K562 (cell line): Measurements from ENCODE around the gene ITPK1. TPM values are rescaled to one million over a fixed set of nuclear protein-coding genes. Genes with fewer than 3 reads are reported as not detected.

ENCODE experiments used
- ATAC-seq: fragments of 200-7000 bp; cut with Tn5 transposase; 3 replicates; pipeline ENCODE4 v1.9.1; 2020; ENCODE audit warnings: moderate library complexity
- BruUV-seq: library from RNA; stranded (reverse); fragments of 400-500 nt; replicated peaks from 2 replicates; lab custom pipeline; 2021; lab: Mats Ljungman, UMichigan
- CTCF ChIA-PET: fragments of 300-600 bp; formaldehyde crosslinking; extraction: SDS; loops from one replicate; lab custom pipeline; 2021; ENCODE audit warnings: low intra/inter-chr PET ratio; lab: Yijun Ruan, JAX
- POLR2A ChIA-PET: fragments of 300-600, 350-650 bp; sonication (Branson Sonifier 250); formaldehyde crosslinking; extraction: SDS; loops from one replicate; lab custom pipeline; 2021; ENCODE audit warnings: antibody characterized with exemption, inconsistent platforms; lab: Yijun Ruan, JAX
- DNase-seq, 4 experiments: peaks; one replicate each; pipeline versions ENCODE4 v3.0.0 to v3.0.0-alpha.2; 2011 to 2018; ENCODE audit warnings: low spot score in 3 of 4, mixed read lengths in 3 of 4; ENCODE audit errors: extremely low read depth in 1 of 4
- FAIRE-seq: peaks from 2 replicates; lab custom pipeline; 2011; peaks lifted over from hg19 to GRCh38; lab: Jason Lieb, UNC
- H2AFZ ChIP-seq: 2 replicates; pipeline ENCODE4 v1.6.0; 2011; ENCODE audit warnings: low read depth, low read length, control low read depth, inconsistent platforms
- H3K27ac ChIP-seq: fragments of 200-600 bp; 3 replicates; pipeline ENCODE4 v1.8.0; 2011; ENCODE audit warnings: low read depth, mild to moderate bottlenecking, control low read depth, inconsistent platforms, low read length, moderate library complexity, mixed read lengths; ENCODE audit errors: extremely low read depth
- H3K27me3 ChIP-seq, 2 experiments: fragments of 300-600 bp in 1 of 2; 2 replicates in 1 of 2; 3 replicates in 1 of 2; pipeline versions ENCODE4 v1.6.0 to v1.8.0; 2011; ENCODE audit warnings: inconsistent platforms in 2 of 2, low read length in 2 of 2, mild to moderate bottlenecking in 1 of 2, mixed read lengths in 1 of 2, moderate library complexity in 1 of 2; ENCODE audit not compliant: control insufficient read depth in 2 of 2, insufficient read depth in 2 of 2
- H3K36me3 ChIP-seq: fragments of 300-600 bp; 3 replicates; pipeline ENCODE4 v1.8.0; 2011; ENCODE audit warnings: mild to moderate bottlenecking, low read length, inconsistent platforms; ENCODE audit not compliant: control insufficient read depth, insufficient read depth
- H3K4me1 ChIP-seq, 2 experiments: fragments of 200-600 bp in 1 of 2; replicated peaks in 1 of 2; 2 replicates in 1 of 2; 3 replicates in 1 of 2; pipeline versions ENCODE4 v1.5.1 to v1.8.0; 2011; ENCODE audit warnings: inconsistent platforms in 2 of 2, low read length in 2 of 2, mild to moderate bottlenecking in 1 of 2, mixed read lengths in 1 of 2, moderate library complexity in 1 of 2; ENCODE audit not compliant: control insufficient read depth in 2 of 2, insufficient read depth in 2 of 2
- H3K4me2 ChIP-seq: 2 replicates; pipeline ENCODE4 v1.6.1; 2011; ENCODE audit warnings: low read length, control low read depth, inconsistent platforms, mixed read lengths; ENCODE audit not compliant: insufficient read depth
- H3K4me3 ChIP-seq: fragments of 200-600 bp; sonication (generic), shearing (Covaris generic); 2 replicates; pipeline ENCODE4 v1.5.1; 2016; ENCODE audit warnings: control low read depth, inconsistent platforms
- H3K79me2 ChIP-seq: fragments of 200-600 bp; 3 replicates; pipeline ENCODE4 v1.8.0; 2011; ENCODE audit warnings: low read length, inconsistent platforms; ENCODE audit not compliant: control insufficient read depth, insufficient read depth
- H3K9ac ChIP-seq, 2 experiments: 2 replicates each; pipeline versions ENCODE4 v1.6.0 to v1.6.1; 2011; ENCODE audit warnings: low read depth in 2 of 2, low read length in 2 of 2, control low read depth in 1 of 2, inconsistent platforms in 1 of 2, mild to moderate bottlenecking in 1 of 2, mixed read lengths in 1 of 2; ENCODE audit not compliant: insufficient read depth in 1 of 2
- H3K9me1 ChIP-seq: one replicate; pipeline ENCODE4 v1.6.0; 2011; ENCODE audit warnings: inconsistent platforms, mild to moderate bottlenecking, low read length, moderate library complexity; ENCODE audit not compliant: control insufficient read depth, insufficient read depth
- H3K9me3 ChIP-seq: replicated peaks from 2 replicates; pipeline ENCODE4 v1.5.1; 2011; ENCODE audit warnings: low read depth, low read length, inconsistent platforms; ENCODE audit not compliant: control insufficient read depth, insufficient read depth
- H4K20me1 ChIP-seq: replicated peaks from 2 replicates; pipeline ENCODE4 v1.6.1; 2011; ENCODE audit warnings: low read length, inconsistent platforms, mixed read lengths; ENCODE audit not compliant: control insufficient read depth, insufficient read depth
- ESRRA ChIP-seq: fragments of 450-650 bp; IDR thresholded peaks from 2 replicates; pipeline ENCODE4 v1.6.1; 2014; ENCODE audit warnings: low read depth, mild to moderate bottlenecking, moderate library complexity, borderline replicate concordance
- HCFC1 ChIP-seq: IDR thresholded peaks from 2 replicates; pipeline ENCODE4 v1.6.1; 2012; ENCODE audit warnings: low read depth, low read length, improper control_type of control experiment
- HNRNPLL ChIP-seq: fragments of 200-400 bp; formaldehyde crosslinking; IDR thresholded peaks from 2 replicates; pipeline ENCODE4 v1.6.1; 2017; ENCODE audit warnings: low read length, low read depth, mild to moderate bottlenecking; ENCODE audit not compliant: poor library complexity, severe bottlenecking
- RBM25 ChIP-seq: fragments of 200-400 bp; formaldehyde crosslinking; IDR thresholded peaks from 2 replicates; pipeline ENCODE4 v1.6.1; 2018; ENCODE audit warnings: low read length, low read depth, moderate library complexity; ENCODE audit not compliant: severe bottlenecking
- TAF15 ChIP-seq: fragments of 200-400 bp; formaldehyde crosslinking; IDR thresholded peaks from 2 replicates; pipeline ENCODE4 v1.6.1; 2017; ENCODE audit warnings: mild to moderate bottlenecking, low read depth, low read length, moderate library complexity
- TGIF2 ChIP-seq: sonication (generic); formaldehyde crosslinking; IDR thresholded peaks from 2 replicates; pipeline ENCODE4 v1.8.1; 2022; ENCODE audit warnings: mild to moderate bottlenecking, missing genetic modification reagents, moderate library complexity
- ZNF785 ChIP-seq: fragments of 250-450 bp; sonication (Bioruptor Pico); IDR thresholded peaks from 2 replicates; pipeline ENCODE4 v1.4.0; 2020; ENCODE audit warnings: mild to moderate bottlenecking
- WGBS: fragments of 100-300 bp; shearing (Covaris generic); methylation state at CpG from one replicate; pipeline ENCODE4 v1.1.6; 2016; ENCODE audit warnings: low coverage, mixed read lengths; ENCODE audit not compliant: insufficient coverage; ENCODE audit errors: missing lambda C conversion rate; 5-methylcytosine and 5-hydroxymethylcytosine counted together
- in situ Hi-C: fragments of 300-500 bp; cut with MboI; formaldehyde crosslinking; loops from 4 replicates; pipeline ENCODE4 v1.15.0; 2018; ENCODE audit warnings: inconsistent platforms, mixed read lengths
- intact Hi-C: fragments of 100-400 bp; cut with micrococcal nuclease; formaldehyde crosslinking; loops from 2 replicates; pipeline ENCODE4 v1.14.2; 2022
- polyA plus RNA-seq, 8 experiments: library from polyadenylated mRNA; depleted of rRNA in 4 of 8; stranded (reverse) in 5 of 8; unstranded in 3 of 8; fragments of >200 nt; fragmentation: Nextera tagmentation in 2 of 8; fragmentation: Illumina TruSeq in 1 of 8; extraction: Ambion mirVana in 2 of 8; extraction: Trizol in 1 of 8; gene quantifications; 2 replicates each; pipeline versions ENCODE4 v1.2.1 to v1.2.3, GENCODE V29; 2011 to 2014; ENCODE audit warnings: inconsistent platforms in 1 of 8, missing spikeins in 1 of 8
- total RNA-seq, 7 experiments: library from RNA; depleted of rRNA in 6 of 7; stranded (reverse); fragments of >200 nt in 6 of 7; fragmentation: Illumina TruSeq in 2 of 7; extraction: Trizol in 2 of 7; gene quantifications; 2 replicates each; pipeline versions ENCODE4 v1.2.1 to v1.2.3, GENCODE V29; 2011 to 2021; ENCODE audit warnings: low replicate concordance in 1 of 7

The ITPK1 gene
- total and polyA plus RNA-seq, 9 of the 15 experiments (the other 6 are each of a cell fraction or from before 2014, with no cell fraction given) = 1.2 to 39.2 (median 23.0) TPM

GRCh38 chr14:92905667-92906066, 210.1 kb downstream of the ITPK1 start:
- FAIRE-seq = no peak

GRCh38 chr14:92903359-92903758, 212.4 kb downstream of the ITPK1 start:
- in situ Hi-C loops (no loop called here), intact Hi-C loops (no loop called here)
- H3K79me2 ChIP-seq = no peaks in the 10 kb centered on the region
- FAIRE-seq = no peak
- TF ChIP-seq TAF15 (no peak), ZNF785 (CRISPR knock-in tag) (no peak), TGIF2 (no peak), HCFC1 (no peak), HNRNPLL (no peak)
- TF ChIP-seq, all 486 proteins: peak for 0
- no peaks in the 10 kb centered on the region for H3K36me3 ChIP-seq
- no peak overlapping the region for H3K9ac ChIP-seq
- peaks cover 4 to 38% of the 10 kb centered on the region in 2 experiments for H3K27me3 ChIP-seq
- ChIA-PET CTCF (no interaction called here), POLR2A (no interaction called here)
- no peak overlapping the region for H3K4me3 ChIP-seq
- no peaks in the 10 kb centered on the region for H3K9me3 ChIP-seq
- no peak overlapping the region for H3K27ac ChIP-seq
- no peak overlapping the region for H3K4me2 ChIP-seq
- no TSS peak for BruUV-seq
- peaks cover 5% of the 10 kb centered on the region; the same call in 1 of the 2 replicates for H4K20me1 ChIP-seq
- H3K9me1 ChIP-seq = no peaks in the 10 kb centered on the region
- WGBS = 0% methylated on average over 4 of the region's 6 CpGs
- no peaks in the 10 kb centered on the region for H3K4me1 ChIP-seq
- DNase-seq (no peak), ATAC-seq (no peak)
- H2AFZ ChIP-seq = no peak overlapping the region

More at GRCh38 chr14:92905667-92906066, 210.1 kb downstream of the ITPK1 start:
- no peaks in the 10 kb centered on the region for H3K4me1 ChIP-seq
- H4K20me1 ChIP-seq = peaks cover 5% of the 10 kb centered on the region; the same call in 1 of the 2 replicates
- H3K4me2 ChIP-seq = no peak overlapping the region
- H3K9me1 ChIP-seq = no peaks in the 10 kb centered on the region
- peaks cover 2 to 28% of the 10 kb centered on the region in 2 experiments; a peak in 3 of 5 replicates for H3K27me3 ChIP-seq
- H3K27ac ChIP-seq = no peak overlapping the region
- POLR2A ChIA-PET = no interaction called here
- DNase-seq = no peak
- H3K79me2 ChIP-seq = no peaks in the 10 kb centered on the region
- BruUV-seq = no TSS peak
- no peaks in the 10 kb centered on the region for H3K9me3 ChIP-seq
- intact Hi-C loops = no loop called here
- no peak overlapping the region for H3K4me3 ChIP-seq
- TF ChIP-seq ESRRA = no peak
- peak; percentile 41 for TF ChIP-seq RBM25
- TF ChIP-seq, all 486 proteins: peak for 1
- H3K36me3 ChIP-seq = no peaks in the 10 kb centered on the region
- 0% methylated on average over 8 of the region's 8 CpGs for WGBS
- in situ Hi-C loops = no loop called here
- CTCF ChIA-PET = no interaction called here
- no peak for ATAC-seq
- no peak overlapping the region for H3K9ac ChIP-seq
- H2AFZ ChIP-seq = no peak overlapping the region
